Naive B cell (primary cell): Measurements from ENCODE around the gene TRIM52. TPM values are rescaled to one million over a fixed set of nuclear protein-coding genes. Genes with fewer than 3 reads are reported as not detected.
"Not testable (repeated sequence)": the region's sequence is repeated elsewhere in the genome, so short reads cannot be mapped to it uniquely, and the experiment has no call there.

Experiments
- ATAC-seq, 2 donors: fragments of 150-1000 bp; cut with Tn5 transposase; 2 replicates each; pipeline ENCODE4 v1.10.0; 2021; ENCODE audit warnings: low read depth in 2 of 2, mild to moderate bottlenecking in 2 of 2, moderate library complexity in 2 of 2
- DNase-seq: peaks from one replicate; pipeline ENCODE4 v3.0.0; 2022
- H3K27ac Mint-ChIP-seq, 6 donors: one replicate each; pipeline ENCODE4 v1.8.0; 2020 to 2022; ENCODE audit warnings: mild to moderate bottlenecking in 6 of 6, mixed read lengths in 6 of 6, moderate library complexity in 5 of 6, inconsistent platforms in 2 of 6
- H3K27me3 Mint-ChIP-seq, 3 donors: one replicate each; pipeline ENCODE4 v1.8.0; 2021 to 2022; ENCODE audit warnings: mixed read lengths in 3 of 3, mild to moderate bottlenecking in 1 of 3
- H3K36me3 Mint-ChIP-seq, 2 donors: one replicate each; pipeline ENCODE4 v1.8.0; 2020 to 2022; ENCODE audit warnings: mixed read lengths in 2 of 2, inconsistent platforms in 1 of 2, mild to moderate bottlenecking in 1 of 2
- H3K4me1 Mint-ChIP-seq, 3 donors: one replicate each; pipeline ENCODE4 v1.8.0; 2020 to 2022; ENCODE audit warnings: mixed read lengths in 3 of 3, inconsistent platforms in 1 of 3, mild to moderate bottlenecking in 1 of 3, moderate library complexity in 1 of 3
- H3K4me3 Mint-ChIP-seq, 8 donors: one replicate each; pipeline ENCODE4 v1.8.0; 2020 to 2022; ENCODE audit warnings: mild to moderate bottlenecking in 8 of 8, mixed read lengths in 8 of 8, moderate library complexity in 8 of 8, inconsistent platforms in 2 of 8
- H3K9me3 Mint-ChIP-seq, 7 donors: one replicate each; pipeline ENCODE4 v1.8.0; 2020 to 2022; ENCODE audit warnings: mixed read lengths in 7 of 7, mild to moderate bottlenecking in 5 of 7, inconsistent platforms in 2 of 7, moderate library complexity in 1 of 7
- polyA plus RNA-seq, 6 donors: library from polyadenylated mRNA; unstranded; fragments of 300-500 nt; fragmentation: Illumina TruSeq; gene quantifications; one replicate each; pipeline ENCODE4 v1.2.3, GENCODE V29; 2021; ENCODE audit warnings: low read depth in 6 of 6

The TRIM52 gene
- polyA plus RNA-seq, 6 donors from 2014 or later = 6.4 to 35.1 (median 27.7) TPM

GRCh38 chr5:181267907-181268306 lies 7.0 kb upstream of the TRIM52 start:
- not testable (repeated sequence) for H3K27me3 Mint-ChIP-seq, H3K9me3 Mint-ChIP-seq, DNase-seq, H3K4me1 Mint-ChIP-seq, H3K36me3 Mint-ChIP-seq, H3K4me3 Mint-ChIP-seq, ATAC-seq
- H3K27ac Mint-ChIP-seq = peak overlapping the region in 1 of 6 donors; percentile 47

GRCh38 chr5:181267291-181267904 lies 6.5 kb upstream of the TRIM52 start:
- not testable (repeated sequence) for DNase-seq, H3K36me3 Mint-ChIP-seq, H3K27me3 Mint-ChIP-seq, H3K9me3 Mint-ChIP-seq, ATAC-seq, H3K4me1 Mint-ChIP-seq
- peak overlapping the region in 1 of 6 donors; percentile 76 for H3K27ac Mint-ChIP-seq
- H3K4me3 Mint-ChIP-seq = peak overlapping the region in 1 of 8 donors; percentile 35

- peak overlapping the region in 1 of 8 donors; percentile 73 for H3K4me3 Mint-ChIP-seq
- no peaks in the 10 kb centered on the region for H3K27me3 Mint-ChIP-seq
- peaks cover 9 to 13% (median 13%) of the 10 kb centered on the region in 3 donors for H3K4me1 Mint-ChIP-seq
- H3K9me3 Mint-ChIP-seq = no peaks in the 10 kb centered on the region
- ATAC-seq (no peak), DNase-seq (no peak)
- peaks cover 0 to 7% of the 10 kb centered on the region in 2 donors for H3K36me3 Mint-ChIP-seq
- H3K27ac Mint-ChIP-seq = peak overlapping the region in 1 of 6 donors; percentile 57
Observed at GRCh38 chr5:181265092-181265671, 4.2 kb upstream of the TRIM52 start.

GRCh38 chr5:181263633-181264032 lies 2.7 kb upstream of the TRIM52 start:
- Mint-ChIP-seq H3K36me3 (peaks cover 0 to 7% of the 10 kb centered on the region in 2 donors), H3K27me3 (no peaks in the 10 kb centered on the region), H3K4me3 (peak overlapping the region in 4 of 8 donors; percentile 50 to 99 (median 96)), H3K4me1 (peaks cover 23 to 29% (median 27%) of the 10 kb centered on the region in 3 donors), H3K9me3 (no peaks in the 10 kb centered on the region), H3K27ac (peak overlapping the region in 1 of 6 donors; percentile 97)
- no peak for ATAC-seq
- no peak for DNase-seq

DNA sequence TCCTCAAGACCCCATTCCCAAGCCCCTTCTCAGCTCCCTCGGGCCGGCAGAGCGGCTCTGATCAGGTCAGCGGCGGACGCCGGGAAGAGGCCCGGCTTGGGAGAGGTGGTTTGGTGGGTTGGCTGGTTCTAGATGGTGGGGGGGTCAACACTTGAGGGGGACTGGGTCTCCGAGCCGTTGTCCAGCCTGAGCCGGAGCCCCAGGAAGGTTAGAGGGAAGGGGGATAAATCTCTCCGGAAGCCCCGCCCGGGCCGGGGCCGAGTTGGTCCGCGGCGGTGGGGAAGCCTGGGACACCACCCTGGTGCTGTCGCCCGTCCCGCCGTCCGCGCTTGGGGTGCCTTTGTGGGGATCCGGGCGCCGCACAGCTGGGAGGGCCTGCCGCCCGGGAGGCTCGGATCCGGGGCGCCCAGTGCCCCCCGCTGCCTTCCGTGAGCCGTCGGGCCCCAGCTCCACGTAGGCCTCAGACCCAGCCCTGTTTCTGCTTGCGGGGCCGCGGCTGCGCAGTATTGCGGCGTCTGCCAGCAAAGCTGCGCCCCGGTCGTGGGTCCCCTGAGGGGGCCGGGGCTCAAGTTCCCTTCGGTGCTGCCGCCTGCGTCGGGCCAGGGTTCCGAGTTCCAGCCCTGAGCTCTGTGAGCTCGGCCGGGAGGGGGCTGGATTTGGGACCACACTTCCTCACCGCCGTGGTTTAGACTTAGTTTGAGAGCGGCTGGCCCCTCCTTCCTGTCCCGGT lies 542 bp upstream of the TRIM52 start:
- DNase-seq (peak; percentile 80), ATAC-seq (peak; percentile 62 to 63)
- H3K27me3 Mint-ChIP-seq = no peaks in the 10 kb centered on the region
- H3K4me1 Mint-ChIP-seq = peaks cover 38 to 48% (median 41%) of the 10 kb centered on the region in 3 donors
- H3K4me3 Mint-ChIP-seq = peak overlapping the region; percentile 93 to 99 (median 98)
- peak overlapping the region; percentile 89 to 99 (median 96) for H3K27ac Mint-ChIP-seq
- no peaks in the 10 kb centered on the region for H3K9me3 Mint-ChIP-seq
- peaks cover 0 to 7% of the 10 kb centered on the region in 2 donors for H3K36me3 Mint-ChIP-seq

DNA sequence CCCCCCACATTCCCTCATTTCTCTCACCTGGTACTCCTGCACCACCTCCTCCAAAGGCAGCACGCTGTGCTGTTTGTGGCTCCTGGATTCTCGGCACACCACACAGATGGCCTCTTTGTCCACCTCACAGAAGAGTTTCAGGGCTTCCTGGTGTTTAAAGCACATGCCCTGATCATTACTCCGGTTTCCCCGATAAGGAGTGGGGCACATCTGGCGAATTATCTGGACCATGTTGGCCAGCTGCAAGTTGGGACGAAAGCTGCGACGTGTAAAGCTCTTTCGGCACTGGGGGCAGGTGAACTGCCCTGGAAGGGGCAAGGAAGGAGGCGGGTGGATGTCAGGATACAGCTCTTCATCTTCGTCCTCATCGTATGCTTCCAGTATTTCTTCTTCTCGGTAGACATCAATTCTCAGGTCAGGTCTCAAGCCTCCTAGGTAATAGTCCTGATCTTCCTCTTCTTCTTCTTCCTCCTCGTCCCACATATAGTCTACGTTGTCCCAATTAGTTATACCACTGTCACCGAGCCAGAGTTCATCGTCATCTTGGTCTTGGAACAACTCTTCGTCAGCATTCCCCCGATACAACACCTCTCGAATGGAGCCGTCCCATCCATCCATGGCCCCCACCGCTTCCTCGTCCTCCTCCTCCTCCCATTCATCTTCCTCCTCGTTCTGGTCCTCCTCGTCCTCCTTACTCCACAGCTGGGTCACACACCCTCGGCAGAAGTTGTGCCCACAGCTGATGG lies 796 bp downstream of the TRIM52 start:
- no peak for ATAC-seq
- no peaks in the 10 kb centered on the region for H3K9me3 Mint-ChIP-seq
- H3K36me3 Mint-ChIP-seq = peaks cover 0 to 7% of the 10 kb centered on the region in 2 donors
- H3K27me3 Mint-ChIP-seq = no peaks in the 10 kb centered on the region
- H3K4me1 Mint-ChIP-seq = peaks cover 38 to 51% (median 41%) of the 10 kb centered on the region in 3 donors
- H3K27ac Mint-ChIP-seq = peak overlapping the region; percentile 74 to 99 (median 98)
- peak overlapping the region; percentile 93 to 99 (median 98) for H3K4me3 Mint-ChIP-seq
- DNase-seq = no peak

DNA sequence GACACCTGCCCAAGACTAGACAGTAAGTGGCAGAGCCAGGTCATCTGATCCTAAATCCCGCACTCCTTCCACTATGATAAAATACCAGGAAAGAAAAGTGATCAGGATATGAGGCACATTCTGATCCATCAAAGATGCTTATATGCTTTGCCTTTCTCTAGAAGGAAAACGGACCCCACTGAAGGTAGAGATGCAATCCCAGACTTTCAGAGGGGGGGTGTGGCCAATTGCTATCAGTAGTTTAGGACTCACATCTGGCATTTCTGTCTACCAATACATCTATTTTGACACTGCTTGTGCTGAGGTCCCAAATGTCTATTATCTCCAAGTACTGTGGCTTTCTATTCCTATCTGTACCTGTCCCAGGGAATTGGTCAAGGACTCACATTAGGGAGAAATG lies 1.7 kb downstream of the TRIM52 start:
- Mint-ChIP-seq H3K4me3 (peak overlapping the region; percentile 93 to 99 (median 98)), H3K36me3 (peaks cover 5 to 7% of the 10 kb centered on the region in 2 donors), H3K9me3 (no peaks in the 10 kb centered on the region), H3K27me3 (no peaks in the 10 kb centered on the region), H3K4me1 (peaks cover 38 to 57% (median 41%) of the 10 kb centered on the region in 3 donors), H3K27ac (peak overlapping the region in 5 of 6 donors; percentile 53 to 99 (median 80))
- ATAC-seq (no peak), DNase-seq (no peak)

- Mint-ChIP-seq H3K4me1 (peaks cover 37 to 61% (median 46%) of the 10 kb centered on the region in 3 donors), H3K27me3 (no peaks in the 10 kb centered on the region), H3K4me3 (peak overlapping the region; percentile 81 to 99 (median 97)), H3K27ac (peak overlapping the region in 2 of 6 donors; percentile 42 to 97), H3K9me3 (no peaks in the 10 kb centered on the region), H3K36me3 (peaks cover 1 to 5% of the 10 kb centered on the region in 2 donors)
- ATAC-seq (no peak), DNase-seq (no peak)
Observed at GRCh38 chr5:181258576-181258975, 2.4 kb downstream of the TRIM52 start.

- ATAC-seq = no peak
- Mint-ChIP-seq H3K27me3 (no peaks in the 10 kb centered on the region), H3K4me3 (peak overlapping the region in 1 of 8 donors; percentile 28), H3K36me3 (peaks cover 0 to 5% of the 10 kb centered on the region in 2 donors), H3K4me1 (peaks cover 41 to 65% (median 53%) of the 10 kb centered on the region in 3 donors), H3K27ac (no peak overlapping the region), H3K9me3 (no peaks in the 10 kb centered on the region)
- no peak for DNase-seq
Observed at GRCh38 chr5:181255836-181256578, 4.9 kb downstream of the TRIM52 start.

- Mint-ChIP-seq H3K27me3 (no peaks in the 10 kb centered on the region), H3K4me3 (peak overlapping the region in 1 of 8 donors; percentile 28), H3K9me3 (no peaks in the 10 kb centered on the region), H3K27ac (peak overlapping the region in 1 of 6 donors; percentile 35), H3K4me1 (peaks cover 38 to 64% (median 50%) of the 10 kb centered on the region in 3 donors), H3K36me3 (peaks cover 0 to 5% of the 10 kb centered on the region in 2 donors)
- DNase-seq = no peak
- no peak for ATAC-seq
Observed at GRCh38 chr5:181255276-181255675, 5.7 kb downstream of the TRIM52 start.

DNA sequence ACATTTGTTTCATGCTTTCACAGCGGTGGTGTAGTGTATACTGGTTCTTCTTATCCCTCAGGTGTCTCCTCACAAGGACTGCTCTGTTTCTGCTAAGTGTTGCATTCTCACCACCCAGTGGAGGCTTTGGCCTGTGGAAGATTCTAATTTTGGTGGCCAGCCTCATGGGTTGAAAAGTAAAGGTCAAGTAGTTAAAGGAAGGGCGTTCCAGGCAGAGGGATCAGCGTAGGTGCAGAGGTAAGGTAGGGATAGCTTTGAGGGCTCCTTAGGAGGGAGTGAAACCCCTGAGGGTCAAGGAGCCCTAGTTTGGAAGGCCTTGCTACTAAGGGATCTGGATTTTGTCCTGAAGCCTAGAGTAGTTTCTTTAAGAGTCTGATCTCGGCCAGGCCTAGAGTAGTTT lies 12.7 kb downstream of the TRIM52 start:
- no peaks in the 10 kb centered on the region for H3K27me3 Mint-ChIP-seq
- no peaks in the 10 kb centered on the region for H3K36me3 Mint-ChIP-seq
- no peak for ATAC-seq
- H3K4me3 Mint-ChIP-seq = peak overlapping the region; percentile 64 to 99 (median 97)
- no peak for DNase-seq
- H3K27ac Mint-ChIP-seq = peak overlapping the region in 5 of 6 donors; percentile 70 to 98 (median 92)
- H3K4me1 Mint-ChIP-seq = peaks cover 52 to 71% (median 63%) of the 10 kb centered on the region in 3 donors
- no peaks in the 10 kb centered on the region for H3K9me3 Mint-ChIP-seq

DNA sequence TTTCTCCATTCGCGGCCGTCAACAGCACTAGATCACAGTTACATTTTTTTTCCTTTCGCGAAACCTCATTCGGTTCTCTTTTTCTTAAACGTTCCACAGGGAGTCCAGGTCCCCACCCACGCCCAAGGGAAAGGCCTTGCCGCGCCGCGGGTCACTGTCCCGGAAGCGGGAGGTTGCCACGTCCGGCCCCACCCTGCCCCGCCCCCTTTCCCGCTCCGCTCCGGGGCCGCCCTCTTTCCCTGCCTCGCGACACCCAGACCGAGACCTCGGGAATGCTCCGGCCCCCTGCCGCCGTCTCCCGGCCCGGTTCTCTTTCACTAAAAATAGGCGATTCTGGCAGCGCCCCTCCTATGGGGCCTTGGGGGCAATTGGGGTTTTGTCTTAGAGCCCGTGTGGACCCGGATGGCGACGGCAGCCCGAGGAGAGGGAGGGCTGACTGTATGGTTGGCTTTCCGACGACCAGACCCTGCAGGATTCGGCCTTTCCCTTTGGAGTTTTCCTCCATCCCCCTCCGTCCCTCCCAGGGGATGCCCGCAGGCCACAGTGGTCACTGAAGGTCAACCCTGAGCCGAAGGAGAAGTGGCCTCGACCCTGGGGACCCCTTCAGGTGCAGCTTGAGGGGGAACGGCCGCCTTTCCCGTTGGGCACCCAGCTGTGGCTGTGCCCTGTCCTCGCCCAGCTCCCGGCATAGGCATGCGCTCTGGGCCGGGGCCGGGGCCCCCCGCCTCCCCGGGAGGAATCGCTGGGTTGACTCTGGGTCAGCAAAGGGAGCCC lies 14.5 kb downstream of the TRIM52 start:
- peak overlapping the region; percentile 95 to 99 (median 97) for H3K4me3 Mint-ChIP-seq
- peak overlapping the region; percentile 97 to 98 (median 98) for H3K27ac Mint-ChIP-seq
- H3K27me3 Mint-ChIP-seq = no peaks in the 10 kb centered on the region

More for the DNA sequence above, 14.5 kb downstream of the TRIM52 start:
- DNase-seq (peak; percentile 62), ATAC-seq (peak; percentile 12 to 15)
- peaks cover 0 to 6% of the 10 kb centered on the region in 2 donors for H3K36me3 Mint-ChIP-seq
- peaks cover 61 to 84% (median 75%) of the 10 kb centered on the region in 3 donors for H3K4me1 Mint-ChIP-seq
- H3K9me3 Mint-ChIP-seq = no peaks in the 10 kb centered on the region
